GM12864 (cell line): ENCODE data around the gene NME8.
"Not testable (repeated sequence)": the region's sequence is repeated elsewhere in the genome, so short reads cannot be mapped to it uniquely, and the experiment has no call there.

Experiments used
- DNase-seq: peaks from one replicate; pipeline ENCODE4 v3.0.0-alpha.2; 2011; ENCODE audit warnings: low read depth
- H3K4me3 ChIP-seq: 2 replicates; pipeline ENCODE4 v1.5.1; 2011; ENCODE audit warnings: mild to moderate bottlenecking, low read depth, low read length, control low read depth
- TF ChIP-seq, protein P1 (sequence below): IDR thresholded peaks from 2 replicates; pipeline ENCODE4 v1.5.1; 2011; ENCODE audit warnings: low read depth, mild to moderate bottlenecking, moderate library complexity, low read length, control low read depth, inconsistent platforms; ENCODE audit errors: missing control alignments

NME8 gene

GRCh38 chr7:37848297-37848696, at the start of gene NME8:
TSS of gene NME8 (plus strand) at chr7:37848597. CDS start at chr7:37850267, 1,670 bp downstream.
- H3K4me3 ChIP-seq: no peak within 1 kb of the TSS
- TF ChIP-seq, protein P1, sequence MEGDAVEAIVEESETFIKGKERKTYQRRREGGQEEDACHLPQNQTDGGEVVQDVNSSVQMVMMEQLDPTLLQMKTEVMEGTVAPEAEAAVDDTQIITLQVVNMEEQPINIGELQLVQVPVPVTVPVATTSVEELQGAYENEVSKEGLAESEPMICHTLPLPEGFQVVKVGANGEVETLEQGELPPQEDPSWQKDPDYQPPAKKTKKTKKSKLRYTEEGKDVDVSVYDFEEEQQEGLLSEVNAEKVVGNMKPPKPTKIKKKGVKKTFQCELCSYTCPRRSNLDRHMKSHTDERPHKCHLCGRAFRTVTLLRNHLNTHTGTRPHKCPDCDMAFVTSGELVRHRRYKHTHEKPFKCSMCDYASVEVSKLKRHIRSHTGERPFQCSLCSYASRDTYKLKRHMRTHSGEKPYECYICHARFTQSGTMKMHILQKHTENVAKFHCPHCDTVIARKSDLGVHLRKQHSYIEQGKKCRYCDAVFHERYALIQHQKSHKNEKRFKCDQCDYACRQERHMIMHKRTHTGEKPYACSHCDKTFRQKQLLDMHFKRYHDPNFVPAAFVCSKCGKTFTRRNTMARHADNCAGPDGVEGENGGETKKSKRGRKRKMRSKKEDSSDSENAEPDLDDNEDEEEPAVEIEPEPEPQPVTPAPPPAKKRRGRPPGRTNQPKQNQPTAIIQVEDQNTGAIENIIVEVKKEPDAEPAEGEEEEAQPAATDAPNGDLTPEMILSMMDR: no peak
- no peak for DNase-seq

- H3K4me3 ChIP-seq: no peak overlapping the region
- TF ChIP-seq, protein P1: no peak
- no peak for DNase-seq
These were observed 42.2 kb upstream of the NME8 start for GRCh38 chr7:37806152-37806551.

- not testable (repeated sequence) for H3K4me3 ChIP-seq
These were observed 36.2 kb upstream of the NME8 start for GRCh38 chr7:37812161-37812580.

GRCh38 chr7:37815671-37816371, 32.6 kb upstream of the NME8 start:
- TF ChIP-seq, protein P1: no peak
- no peak overlapping the region for H3K4me3 ChIP-seq
- DNase-seq: no peak

More at GRCh38 chr7:37812161-37812580, 36.2 kb upstream of the NME8 start:
- not testable (repeated sequence) for DNase-seq

DNA sequence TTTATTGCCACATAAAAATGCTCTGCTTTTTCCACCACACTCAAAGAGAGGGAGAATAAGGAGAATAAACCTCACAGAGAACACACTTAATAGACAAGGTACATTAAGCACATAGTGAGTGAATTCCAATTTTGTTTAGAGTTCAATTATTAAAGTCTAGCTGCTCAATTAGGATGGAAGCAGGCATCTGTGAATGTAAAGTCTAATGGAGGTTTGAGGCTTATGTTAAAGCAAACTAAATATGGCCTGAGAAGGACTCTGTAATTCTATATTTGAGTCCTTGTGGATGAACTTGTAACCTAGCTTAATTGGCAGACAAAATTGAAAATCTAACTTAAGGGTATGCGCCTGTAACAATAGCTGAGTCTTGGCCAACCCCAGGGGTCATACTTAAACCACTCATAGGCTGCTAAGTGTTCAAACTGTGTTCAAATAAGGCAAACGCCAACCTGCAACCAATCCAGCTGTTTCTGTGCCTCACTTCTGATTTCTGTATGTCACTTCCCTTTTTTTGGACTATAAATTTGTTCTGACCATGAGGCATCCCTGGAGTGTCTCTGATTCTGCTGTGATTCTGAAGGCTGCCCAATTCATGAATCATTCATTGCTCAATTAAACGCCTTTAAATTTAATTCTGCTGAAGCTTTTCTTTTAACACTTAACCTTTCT, 31.3 kb upstream of the NME8 start:
- TF ChIP-seq, protein P1: no peak
- no peak overlapping the region for H3K4me3 ChIP-seq
- DNase-seq: no peak

- H3K4me3 ChIP-seq: no peak overlapping the region
- TF ChIP-seq, protein P1: no peak
- DNase-seq: no peak
These were observed 30.8 kb upstream of the NME8 start for GRCh38 chr7:37817591-37817960.

- no peak for DNase-seq
- TF ChIP-seq, protein P1: no peak
- H3K4me3 ChIP-seq: no peak overlapping the region
These were observed 30.2 kb upstream of the NME8 start for GRCh38 chr7:37817996-37818720.
